Upper lobe of left lung (tissue), 4 donors: Measurements from ENCODE around the gene RNU5D-1.

Experiments used
- CTCF ChIP-seq, 6 experiments: fragments of 450-650 bp in 4 of 6; fragments of 200-600 bp in 2 of 6; sonication (generic) in 2 of 6; IDR thresholded peaks; one replicate each; pipeline ENCODE4 v1.5.1; 2016 to 2019; ENCODE audit warnings: antibody characterized with exemption in 6 of 6
- EP300 ChIP-seq, 4 donors: sonication (generic); formaldehyde crosslinking; IDR thresholded peaks; one replicate each; pipeline ENCODE4 v1.5.1; 2017; ENCODE audit warnings: antibody characterized with exemption in 4 of 4, control low read depth in 2 of 4
- POLR2A ChIP-seq, 4 donors: fragments of 450-650 bp; IDR thresholded peaks; one replicate each; pipeline ENCODE4 v1.5.1; 2016 to 2017; ENCODE audit warnings: antibody characterized with exemption in 4 of 4, mild to moderate bottlenecking in 2 of 4
- POLR2AphosphoS5 ChIP-seq, 2 donors: sonication (generic); formaldehyde crosslinking; IDR thresholded peaks; one replicate each; pipeline ENCODE4 v1.5.1; 2017; ENCODE audit warnings: antibody characterized with exemption in 2 of 2

GRCh38 chr1:44714532-44714931 is 16.4 kb downstream of the RNU5D-1 start:
- no peak for TF ChIP-seq EP300 (IDR thresholded peaks at IDR 0.05)
- no peak for TF ChIP-seq CTCF (IDR thresholded peaks at IDR 0.05)
- TF ChIP-seq POLR2A (IDR thresholded peaks at IDR 0.05) = no peak
- no peak for TF ChIP-seq POLR2AphosphoS5 (IDR thresholded peaks at IDR 0.05)
